Esophagus muscularis mucosa (tissue), 4 donors: ENCODE results near the gene SLC44A4. TPM values are rescaled to one million over a fixed set of nuclear protein-coding genes. Genes with fewer than 3 reads are reported as not detected.

Source experiments
- DNase-seq: peaks from one replicate; pipeline ENCODE4 v3.0.0-alpha.2; 2017; ENCODE audit errors: extremely low spot score
- H3K27ac ChIP-seq, 4 donors: fragments of 200-600 bp; sonication (generic); replicated peaks in 1 of 4; 1 replicate in 3 of 4; 2 replicates in 1 of 4; pipeline ENCODE4 v1.5.1; 2016 to 2019; ENCODE audit warnings: mild to moderate bottlenecking in 1 of 4
- H3K27me3 ChIP-seq, 4 donors: fragments of 200-600 bp; sonication (generic); one replicate each; pipeline versions ENCODE4 v1.5.1 to v1.6.0; 2016 to 2019
- H3K36me3 ChIP-seq, 4 donors: fragments of 200-600 bp; sonication (generic); one replicate each; pipeline ENCODE4 v1.5.1; 2016 to 2019
- H3K4me1 ChIP-seq, 4 donors: fragments of 200-600 bp; sonication (generic); one replicate each; pipeline ENCODE4 v1.5.1; 2016 to 2019
- H3K4me3 ChIP-seq, 4 donors: fragments of 200-600 bp; sonication (generic); 1 replicate in 2 of 4; 2 replicates in 2 of 4; pipeline ENCODE4 v1.5.1; 2016 to 2019; ENCODE audit warnings: mild to moderate bottlenecking in 4 of 4, moderate library complexity in 1 of 4
- H3K9me3 ChIP-seq, 4 donors: fragments of 200-600 bp; sonication (generic); 1 replicate in 3 of 4; 2 replicates in 1 of 4; pipeline ENCODE4 v1.5.1; 2016 to 2019
- CTCF ChIP-seq, 3 experiments: fragments of 200-600 bp in 2 of 3; fragments of 450-650 bp in 1 of 3; sonication (generic) in 2 of 3; IDR thresholded peaks; one replicate each; pipeline ENCODE4 v1.5.1; 2017 to 2019; ENCODE audit warnings: antibody characterized with exemption in 3 of 3, mild to moderate bottlenecking in 2 of 3, moderate library complexity in 1 of 3
- EP300 ChIP-seq: sonication (generic); formaldehyde crosslinking; IDR thresholded peaks from one replicate; pipeline ENCODE4 v1.6.1; 2017; ENCODE audit warnings: antibody characterized with exemption
- POLR2A ChIP-seq: fragments of 450-650 bp; IDR thresholded peaks from one replicate; pipeline ENCODE4 v1.6.1; 2017; ENCODE audit warnings: antibody characterized with exemption, moderate library complexity, mild to moderate bottlenecking, low read depth
- POLR2AphosphoS5 ChIP-seq, 2 donors: sonication (generic); formaldehyde crosslinking; IDR thresholded peaks; one replicate each; pipeline ENCODE4 v1.6.1; 2017; ENCODE audit warnings: antibody characterized with exemption in 2 of 2
- WGBS: methylation state at CpG from one replicate; pipeline ENCODE4 v1.1.5; 2018; 5-methylcytosine and 5-hydroxymethylcytosine counted together
- intact Hi-C: fragments of 100-400 bp; cut with DNase I; formaldehyde crosslinking; loops from one replicate; pipeline ENCODE4 v1.15.1; 2023
- total RNA-seq, 4 donors: library from RNA; depleted of rRNA; stranded (reverse); fragments of >200 nt; gene quantifications; one replicate each; pipeline versions ENCODE4 v1.1.0 to v1.2.1, GENCODE V29; 2016

The SLC44A4 gene
- total RNA-seq, 4 donors from 2014 or later = 0.19 to 0.80 TPM; not detected in 2

DNA sequence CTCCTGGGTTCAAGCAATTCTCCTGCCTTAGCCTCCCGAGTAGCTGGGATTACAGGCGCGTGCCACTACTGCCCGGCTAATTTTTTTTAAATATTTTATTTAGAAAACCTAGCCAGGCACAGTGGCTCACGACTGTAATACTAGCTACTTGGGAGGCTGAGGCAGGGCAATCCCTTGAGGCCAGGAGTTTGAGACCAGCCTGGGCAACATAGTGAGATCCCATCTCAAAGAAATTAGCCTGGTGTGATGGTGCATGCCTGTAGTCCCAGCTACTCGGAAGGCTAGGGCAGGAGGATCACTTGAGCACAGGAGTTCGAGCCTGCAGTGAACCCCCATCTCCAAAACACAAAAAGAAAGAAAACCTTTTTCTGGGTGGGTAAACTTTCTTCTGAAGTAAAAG, 2.4 kb downstream of the SLC44A4 start:
- Histone ChIP-seq H3K27ac (no peak overlapping the region), H3K9me3 (no peaks in the 10 kb centered on the region), H3K36me3 (peaks cover 18 to 21% (median 19%) of the 10 kb centered on the region in 4 donors), H3K4me1 (no peaks in the 10 kb centered on the region), H3K27me3 (no peaks in the 10 kb centered on the region), H3K4me3 (no peak overlapping the region)
- TF ChIP-seq POLR2A (no peak), POLR2AphosphoS5 (IDR thresholded peaks at IDR 0.05) (no peak), EP300 (no peak), CTCF (IDR thresholded peaks at IDR 0.05) (no peak)
- no peak for DNase-seq
- WGBS = 85% methylated on average over 7 of the region's 7 CpGs
- intact Hi-C loops = no loop called here

DNA sequence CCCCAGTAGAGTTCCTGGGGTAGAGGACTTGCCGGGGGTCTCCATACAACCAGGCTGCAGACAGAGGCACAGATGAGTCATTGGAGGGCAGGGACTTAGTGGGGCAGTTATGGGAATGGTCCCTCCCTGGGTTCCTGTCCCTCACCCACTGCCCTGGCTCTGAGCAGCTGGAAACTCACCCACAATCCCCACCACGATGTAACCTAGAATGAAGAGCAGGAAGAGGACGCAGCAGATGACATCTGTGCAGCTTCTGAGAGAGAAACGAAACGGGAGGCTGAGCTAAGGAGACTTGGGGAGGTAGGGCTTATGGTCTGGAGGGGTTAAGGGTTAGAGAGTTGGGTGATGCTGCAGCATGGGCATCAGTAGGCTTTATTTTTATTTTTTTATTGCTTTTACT, 2.9 kb downstream of the SLC44A4 start:
- TF ChIP-seq EP300 = no peak
- no peak for TF ChIP-seq CTCF (IDR thresholded peaks at IDR 0.05)
- no peak for TF ChIP-seq POLR2A
- TF ChIP-seq POLR2AphosphoS5 (IDR thresholded peaks at IDR 0.05) = no peak
- WGBS = 68% methylated on average over 5 of the region's 5 CpGs
- intact Hi-C loops = no loop called here
- H3K4me3 ChIP-seq = no peak overlapping the region
- H3K4me1 ChIP-seq = no peaks in the 10 kb centered on the region
- H3K27me3 ChIP-seq = no peaks in the 10 kb centered on the region
- peaks cover 14 to 16% (median 15%) of the 10 kb centered on the region in 4 donors for H3K36me3 ChIP-seq
- no peak overlapping the region for H3K27ac ChIP-seq
- no peaks in the 10 kb centered on the region for H3K9me3 ChIP-seq
- DNase-seq = no peak

DNA sequence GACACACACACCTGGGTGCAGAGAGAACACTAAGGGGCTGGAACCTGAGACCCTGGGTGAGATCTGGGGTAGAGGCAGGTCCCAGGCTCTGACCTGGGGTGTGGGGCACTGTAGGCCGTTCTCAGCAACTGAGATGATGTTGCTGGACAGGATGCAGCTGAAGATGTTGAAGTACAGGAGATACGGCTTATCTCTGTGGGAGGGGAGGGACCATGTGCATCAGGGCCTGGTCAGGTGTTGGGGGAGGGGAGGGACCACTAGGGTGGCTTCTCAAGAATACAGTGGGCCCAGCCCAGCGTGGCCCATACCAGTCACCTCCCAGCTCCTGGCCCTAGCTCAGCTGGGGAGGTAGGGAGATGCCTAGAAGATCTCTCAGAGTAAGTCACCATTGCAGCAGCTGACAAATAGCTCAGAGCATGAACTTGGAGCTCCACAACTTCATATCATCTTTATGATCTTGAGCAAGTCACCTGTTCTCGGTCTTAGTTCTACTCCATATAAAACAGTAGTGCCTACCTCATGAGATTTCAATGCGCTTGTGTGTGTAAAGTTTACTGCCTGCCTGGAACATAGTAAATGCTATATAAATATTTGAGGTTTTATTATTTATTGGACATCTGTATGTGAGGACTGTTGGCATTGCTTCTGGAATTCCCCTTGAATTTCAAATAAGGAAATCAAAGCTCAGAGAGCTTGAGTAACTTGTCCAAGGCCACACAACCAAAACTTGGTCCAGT, 3.8 kb downstream of the SLC44A4 start:
- Histone ChIP-seq H3K4me3 (no peak overlapping the region), H3K9me3 (no peaks in the 10 kb centered on the region), H3K27me3 (no peaks in the 10 kb centered on the region), H3K36me3 (peaks cover 5 to 7% (median 6%) of the 10 kb centered on the region in 4 donors), H3K4me1 (no peaks in the 10 kb centered on the region), H3K27ac (no peak overlapping the region)
- WGBS = 80% methylated on average over 5 of the region's 5 CpGs
- no peak for TF ChIP-seq CTCF (IDR thresholded peaks at IDR 0.05)
- no peak for TF ChIP-seq EP300
- no peak for TF ChIP-seq POLR2AphosphoS5 (IDR thresholded peaks at IDR 0.05)
- TF ChIP-seq POLR2A = no peak
- intact Hi-C loops = no loop called here
- DNase-seq = no peak

GRCh38 chr6:31874084-31874670, 4.6 kb downstream of the SLC44A4 start:
- H3K27ac ChIP-seq = no peak overlapping the region
- no peaks in the 10 kb centered on the region for H3K4me1 ChIP-seq

More at GRCh38 chr6:31874084-31874670, 4.6 kb downstream of the SLC44A4 start:
- Histone ChIP-seq H3K36me3 (no peaks in the 10 kb centered on the region), H3K27me3 (no peaks in the 10 kb centered on the region), H3K4me3 (no peak overlapping the region), H3K9me3 (no peaks in the 10 kb centered on the region)
- 57% methylated on average over 4 of the region's 4 CpGs for WGBS
- intact Hi-C loops = no loop called here
- no peak for TF ChIP-seq POLR2AphosphoS5 (IDR thresholded peaks at IDR 0.05)
- TF ChIP-seq CTCF (IDR thresholded peaks at IDR 0.05) = no peak
- no peak for TF ChIP-seq POLR2A
- TF ChIP-seq EP300 = no peak
- no peak for DNase-seq
